Right lung (tissue), 10 donors: Measurements from ENCODE around the gene DDX60. TPM values are rescaled to one million over a fixed set of nuclear protein-coding genes. Genes with fewer than 3 reads are reported as not detected.
"Not testable (repeated sequence)": the region's sequence is repeated elsewhere in the genome, so short reads cannot be mapped to it uniquely, and the experiment has no call there.

Experiments
- DNase-seq, 2 donors: peaks; one replicate each; pipeline ENCODE4 v3.0.0-alpha.2; 2013
- long read RNA-seq, 8 donors: transcript quantifications; one replicate each; lab custom pipeline, GENCODE V29; 2026
- polyA plus RNA-seq, 5 donors: library from polyadenylated mRNA; unstranded; fragments of 120-200 nt; gene quantifications; one replicate each; pipeline versions ENCODE4 v1.2.1 to v1.2.3, GENCODE V29; 2013; ENCODE audit warnings: inconsistent platforms in 1 of 5, low replicate concordance in 1 of 5; ENCODE audit not compliant: insufficient read length in 5 of 5, insufficient read depth in 1 of 5

DDX60 gene, protein sequence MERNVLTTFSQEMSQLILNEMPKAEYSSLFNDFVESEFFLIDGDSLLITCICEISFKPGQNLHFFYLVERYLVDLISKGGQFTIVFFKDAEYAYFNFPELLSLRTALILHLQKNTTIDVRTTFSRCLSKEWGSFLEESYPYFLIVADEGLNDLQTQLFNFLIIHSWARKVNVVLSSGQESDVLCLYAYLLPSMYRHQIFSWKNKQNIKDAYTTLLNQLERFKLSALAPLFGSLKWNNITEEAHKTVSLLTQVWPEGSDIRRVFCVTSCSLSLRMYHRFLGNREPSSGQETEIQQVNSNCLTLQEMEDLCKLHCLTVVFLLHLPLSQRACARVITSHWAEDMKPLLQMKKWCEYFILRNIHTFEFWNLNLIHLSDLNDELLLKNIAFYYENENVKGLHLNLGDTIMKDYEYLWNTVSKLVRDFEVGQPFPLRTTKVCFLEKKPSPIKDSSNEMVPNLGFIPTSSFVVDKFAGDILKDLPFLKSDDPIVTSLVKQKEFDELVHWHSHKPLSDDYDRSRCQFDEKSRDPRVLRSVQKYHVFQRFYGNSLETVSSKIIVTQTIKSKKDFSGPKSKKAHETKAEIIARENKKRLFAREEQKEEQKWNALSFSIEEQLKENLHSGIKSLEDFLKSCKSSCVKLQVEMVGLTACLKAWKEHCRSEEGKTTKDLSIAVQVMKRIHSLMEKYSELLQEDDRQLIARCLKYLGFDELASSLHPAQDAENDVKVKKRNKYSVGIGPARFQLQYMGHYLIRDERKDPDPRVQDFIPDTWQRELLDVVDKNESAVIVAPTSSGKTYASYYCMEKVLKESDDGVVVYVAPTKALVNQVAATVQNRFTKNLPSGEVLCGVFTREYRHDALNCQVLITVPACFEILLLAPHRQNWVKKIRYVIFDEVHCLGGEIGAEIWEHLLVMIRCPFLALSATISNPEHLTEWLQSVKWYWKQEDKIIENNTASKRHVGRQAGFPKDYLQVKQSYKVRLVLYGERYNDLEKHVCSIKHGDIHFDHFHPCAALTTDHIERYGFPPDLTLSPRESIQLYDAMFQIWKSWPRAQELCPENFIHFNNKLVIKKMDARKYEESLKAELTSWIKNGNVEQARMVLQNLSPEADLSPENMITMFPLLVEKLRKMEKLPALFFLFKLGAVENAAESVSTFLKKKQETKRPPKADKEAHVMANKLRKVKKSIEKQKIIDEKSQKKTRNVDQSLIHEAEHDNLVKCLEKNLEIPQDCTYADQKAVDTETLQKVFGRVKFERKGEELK (N-terminal part only)
- 10 to 100 TPM; 15.3 to 21.7 (median 20.6) TPM for polyA plus RNA-seq
- long read RNA-seq, donor 1: 0 reads
- long read RNA-seq, donor 2: 0 reads
- long read RNA-seq, donor 3: 0 reads
- long read RNA-seq, donor 4, full-length matches to known transcripts: 1 of 1 reads
- long read RNA-seq, donor 4, partial matches to known transcripts: 0 of 1 reads
- long read RNA-seq, donor 4, other reads (novel, unspliced or antisense): 0 of 1 reads
- long read RNA-seq, donor 5, partial matches to known transcripts: 0 of 1 reads
- long read RNA-seq, donor 5, other reads (novel, unspliced or antisense): 0 of 1 reads
- long read RNA-seq, donor 6, full-length matches to known transcripts: 2 of 2 reads
- long read RNA-seq, donor 6, partial matches to known transcripts: 0 of 2 reads
- long read RNA-seq, donor 6, other reads (novel, unspliced or antisense): 0 of 2 reads
- long read RNA-seq, donor 7: 0 reads
- long read RNA-seq, donor 8: 0 reads

DNA sequence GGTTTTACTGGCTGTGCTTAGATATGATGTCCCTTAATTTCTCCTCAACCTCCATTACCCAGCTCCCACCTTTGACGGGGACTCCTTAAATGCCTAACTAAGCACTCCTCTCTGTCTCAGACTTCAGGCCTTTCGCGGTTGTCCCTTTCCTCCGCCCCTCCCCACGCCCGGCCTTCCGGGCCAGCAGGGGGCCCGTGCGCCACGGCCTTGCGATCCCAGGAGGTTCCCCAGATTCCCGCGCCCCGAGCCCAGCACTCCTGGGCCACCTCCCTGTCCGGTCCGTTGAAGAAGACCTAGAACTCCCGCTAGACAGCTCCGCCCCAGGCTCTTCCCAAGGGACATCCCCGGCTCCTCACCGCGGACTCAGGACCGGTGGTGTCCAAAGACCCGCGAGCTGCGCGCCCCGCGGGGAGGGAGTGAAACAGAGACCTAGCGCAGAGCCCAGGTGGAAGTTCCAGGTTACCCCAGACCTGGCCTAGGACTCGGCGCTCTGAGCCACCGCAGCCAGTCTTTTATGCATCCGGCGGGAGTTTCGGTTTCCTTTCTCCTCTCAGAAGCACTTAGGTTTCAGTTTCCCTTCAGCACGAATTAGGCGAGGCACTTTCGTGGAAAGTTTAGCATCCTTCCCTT lies at the start of gene DDX60:
DDX60 (minus strand) TSS at position 487 of the 630 bp plus-strand sequence. CDS start 7,493 bp downstream, outside the sequence.
- DNase-seq: peak; percentile 83 to 84

DNA sequence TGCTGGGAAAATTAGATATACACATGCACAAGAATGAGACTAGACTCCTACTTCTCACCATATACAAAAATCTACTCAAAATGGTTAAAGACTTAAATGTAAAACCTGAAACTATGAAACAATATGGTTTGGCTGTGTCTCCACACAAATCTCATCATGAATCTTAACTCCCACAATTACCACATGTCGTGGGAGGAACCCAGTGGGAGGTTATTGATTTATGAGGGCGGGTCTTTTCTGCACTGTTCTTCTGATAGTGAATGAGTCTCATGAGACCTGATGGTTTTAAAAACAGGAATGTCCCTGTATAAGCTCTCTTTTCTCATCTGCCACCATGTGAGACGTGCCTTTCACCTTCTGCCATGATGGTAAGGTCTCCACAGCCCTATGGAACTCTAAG lies 48.5 kb upstream of the DDX60 start:
- DNase-seq: no peak

DNA sequence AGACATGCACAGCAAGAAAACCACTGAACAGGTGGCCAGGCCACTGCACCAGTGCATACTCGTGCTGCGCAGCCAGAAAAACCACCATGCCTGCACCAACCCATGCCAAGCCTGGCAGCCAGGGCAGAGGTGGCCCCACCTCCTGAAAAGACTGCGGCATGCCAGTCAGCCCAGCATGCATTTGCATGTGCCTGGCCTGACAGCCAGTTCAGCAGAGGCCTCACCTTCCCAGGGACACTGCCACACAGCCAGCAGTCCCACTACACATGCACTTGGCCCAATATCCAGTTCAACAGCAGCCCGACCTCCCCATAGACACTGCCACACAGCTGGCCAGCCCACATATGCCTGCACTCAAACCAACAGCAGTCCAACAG lies 43.5 kb upstream of the DDX60 start:
- no peak for DNase-seq

DNA sequence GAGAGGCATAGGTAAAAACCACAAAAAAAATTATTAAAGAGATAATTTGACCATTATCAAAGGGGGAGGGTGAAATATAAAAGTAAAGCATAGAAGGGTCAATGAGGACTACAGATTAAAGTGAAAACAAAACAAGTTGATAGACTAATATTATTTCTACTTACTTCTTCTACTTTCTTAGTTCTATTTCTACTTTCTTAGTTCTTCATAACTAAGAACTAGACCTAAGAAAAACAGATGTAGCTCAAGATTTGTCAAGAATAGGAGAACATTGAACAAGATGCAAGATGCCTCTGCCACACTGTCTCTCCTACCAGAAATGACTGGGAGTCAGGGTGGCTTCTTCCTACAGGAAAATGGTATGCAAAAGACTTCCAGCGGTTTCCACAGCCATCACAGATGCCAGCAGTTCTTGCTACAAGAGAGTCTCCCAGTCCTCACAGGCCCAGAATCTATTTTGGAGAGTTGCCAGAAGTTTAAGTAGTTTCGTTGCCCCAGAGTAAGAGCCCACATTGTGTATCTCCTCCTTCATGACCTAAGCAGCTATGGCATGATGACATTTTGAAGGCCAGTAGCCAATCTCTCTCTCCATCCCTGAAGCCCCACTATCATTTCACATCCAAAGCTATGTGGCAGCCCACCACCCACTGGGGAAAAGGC lies 42.9 kb upstream of the DDX60 start:
- DNase-seq: no peak

DNA sequence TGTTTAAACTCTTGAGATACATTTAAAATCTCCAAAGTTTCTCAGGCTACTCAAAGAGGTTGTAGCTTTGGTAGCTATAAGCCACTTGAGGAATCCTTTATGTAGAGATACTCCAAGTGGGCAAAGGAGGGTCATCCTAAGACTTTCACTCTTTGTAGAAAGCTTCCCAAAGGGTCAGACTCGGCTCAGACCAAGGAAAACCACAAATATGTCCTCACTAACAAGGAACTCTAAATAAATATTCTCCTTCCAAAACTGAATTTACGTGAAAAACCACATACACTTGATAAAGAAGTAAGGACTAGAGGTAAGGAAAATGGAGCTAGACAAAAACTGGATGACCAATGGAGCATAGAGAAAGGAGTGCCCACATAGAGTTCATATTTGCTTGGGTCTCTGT lies 41.7 kb upstream of the DDX60 start:
- DNase-seq: no peak

DNA sequence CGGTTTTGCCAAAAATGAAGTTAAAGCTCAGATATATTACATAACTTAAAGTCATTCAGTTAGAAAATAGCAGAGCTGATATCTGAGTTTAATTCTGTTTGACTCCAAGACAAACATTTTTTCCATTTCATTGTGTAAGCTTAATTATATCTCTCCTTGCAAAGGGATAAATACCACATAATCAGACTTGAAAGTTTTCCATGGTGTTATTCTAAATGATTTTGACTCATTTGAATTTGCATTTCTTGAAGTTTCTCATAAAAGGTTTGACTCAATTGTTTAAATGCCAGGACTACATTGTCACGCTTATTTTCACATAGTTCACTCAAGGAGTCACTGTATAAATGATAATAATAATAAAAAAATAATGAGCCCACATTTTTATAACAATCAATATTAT lies 39.4 kb upstream of the DDX60 start:
- DNase-seq: no peak

DNA sequence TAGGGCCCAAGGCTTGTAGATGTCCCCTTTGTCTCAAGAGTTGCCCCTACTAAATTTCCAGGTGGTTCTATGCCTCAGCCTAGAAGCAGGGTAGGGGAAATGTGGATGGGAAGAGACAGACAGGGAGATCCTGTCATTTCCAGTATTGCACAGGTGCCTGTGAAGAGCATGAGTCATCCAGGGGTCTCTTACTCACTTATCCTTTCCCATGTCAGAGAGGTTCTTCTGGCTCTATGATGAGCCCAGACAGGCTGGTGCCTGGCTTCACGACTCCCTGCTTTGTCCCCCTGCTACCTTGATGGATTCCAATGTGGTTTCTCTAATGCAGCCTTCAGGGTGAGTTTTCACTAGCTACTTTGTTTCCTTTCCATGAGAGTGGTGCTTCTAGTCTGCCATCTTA lies 35.2 kb upstream of the DDX60 start:
- DNase-seq: no peak

DNA sequence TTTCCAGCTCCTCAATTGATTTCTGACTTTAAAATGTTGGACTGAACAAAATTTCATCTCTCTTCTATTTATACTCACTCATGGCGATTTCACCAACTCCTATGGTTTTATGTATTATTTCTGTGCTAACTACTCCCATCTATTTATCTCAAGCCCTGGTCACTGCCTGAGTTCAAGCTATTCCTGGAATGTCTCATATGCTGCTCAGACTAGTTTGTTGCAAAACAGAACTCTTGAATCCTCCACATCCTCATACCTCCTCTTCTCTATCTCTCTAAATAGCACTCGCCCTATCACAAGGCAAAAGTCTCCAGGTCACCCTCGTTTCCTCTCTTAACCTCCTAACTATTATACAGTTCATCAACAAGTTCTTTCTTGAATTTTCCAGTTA lies 19.0 kb upstream of the DDX60 start:
- no peak for DNase-seq

DNA sequence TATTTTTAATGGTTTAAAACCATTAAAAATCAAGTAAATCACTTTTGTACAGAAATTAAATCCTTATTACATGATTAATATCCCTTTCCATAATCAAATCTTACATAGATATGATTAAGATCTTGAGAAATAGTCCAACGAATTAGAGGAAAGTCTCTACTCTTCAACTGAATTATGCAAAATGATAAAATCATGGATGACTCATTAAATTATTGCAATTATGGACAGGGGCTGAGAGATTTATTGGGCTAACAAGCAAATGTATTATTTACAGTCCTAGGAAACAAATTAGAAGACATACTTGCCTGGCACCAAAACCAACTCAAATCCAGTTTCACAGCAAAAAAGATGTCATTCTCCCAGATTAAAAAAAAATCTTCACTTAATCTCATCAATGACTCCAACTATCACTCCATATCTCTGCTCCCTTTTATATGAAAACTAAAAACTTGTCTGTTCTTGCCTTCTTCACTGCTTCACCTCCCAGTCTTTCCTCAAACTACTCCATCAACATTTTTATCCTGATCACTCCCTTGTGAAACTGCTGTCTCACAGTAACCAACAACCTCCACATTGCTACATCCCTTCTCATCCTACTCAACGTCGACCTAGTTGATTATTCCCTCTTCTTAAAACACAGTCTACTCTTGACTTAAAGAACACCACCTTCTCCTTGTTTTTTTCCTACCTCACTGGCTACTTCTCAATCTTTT lies 18.4 kb upstream of the DDX60 start:
- DNase-seq: no peak

DNA sequence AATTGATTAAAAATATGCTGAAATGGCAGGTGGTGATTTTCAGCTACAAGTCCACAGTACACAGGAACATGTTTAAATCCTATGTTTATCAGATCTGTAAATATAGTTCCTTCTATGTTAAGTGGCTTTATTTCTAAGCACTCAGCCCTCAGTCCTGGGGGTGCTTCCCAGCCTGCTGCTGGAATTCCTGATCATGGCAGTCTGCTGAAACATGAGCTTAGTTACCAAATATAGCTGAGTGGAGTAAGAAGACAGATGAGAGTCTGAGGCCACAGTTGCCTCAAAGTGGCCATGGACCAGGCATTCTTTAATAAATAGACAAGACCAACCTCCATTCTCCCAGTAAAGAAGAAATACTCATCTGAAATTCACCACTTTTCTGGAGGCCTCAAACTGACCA lies 17.1 kb upstream of the DDX60 start:
- DNase-seq: no peak

DNA sequence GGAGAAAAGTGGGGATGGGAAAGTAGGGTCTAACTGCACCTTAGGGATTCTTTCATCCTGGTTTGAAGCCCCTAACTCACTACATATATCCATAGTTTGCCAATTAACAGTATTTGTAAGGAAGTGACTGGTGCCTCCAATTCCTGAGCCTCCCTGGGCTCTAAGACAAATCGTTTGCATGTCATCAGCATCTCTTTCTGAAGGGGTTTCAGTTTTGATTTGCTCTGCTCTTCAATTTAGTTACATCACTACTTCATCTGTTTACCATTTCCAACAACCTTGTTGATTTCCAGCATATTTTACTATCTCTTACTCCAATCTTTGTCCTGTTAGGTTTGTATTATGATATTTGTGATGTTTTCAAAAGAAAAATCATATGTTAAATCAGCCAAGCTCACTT lies 15.5 kb upstream of the DDX60 start:
- DNase-seq: no peak

DNA sequence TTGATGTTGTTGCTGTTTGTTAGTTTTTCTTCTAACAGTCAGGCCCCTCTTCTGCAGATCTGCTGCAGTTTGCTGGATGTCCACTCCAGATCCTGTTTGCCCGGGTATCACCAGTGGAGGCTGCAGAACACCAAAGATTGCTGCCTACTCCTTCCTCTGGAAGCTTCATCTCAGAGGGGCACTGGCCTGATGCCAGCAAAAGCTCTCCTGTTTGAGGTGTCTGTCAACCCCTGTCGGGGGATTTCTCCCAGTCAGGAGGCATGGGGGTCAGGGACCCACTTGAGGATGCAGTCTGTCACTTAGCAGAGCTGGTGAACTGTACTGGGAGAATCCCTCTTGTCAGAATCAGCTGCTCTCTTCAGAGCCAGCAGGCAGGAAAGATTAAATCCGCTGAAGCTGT lies 12.0 kb upstream of the DDX60 start:
- not testable (repeated sequence) for DNase-seq

DNA sequence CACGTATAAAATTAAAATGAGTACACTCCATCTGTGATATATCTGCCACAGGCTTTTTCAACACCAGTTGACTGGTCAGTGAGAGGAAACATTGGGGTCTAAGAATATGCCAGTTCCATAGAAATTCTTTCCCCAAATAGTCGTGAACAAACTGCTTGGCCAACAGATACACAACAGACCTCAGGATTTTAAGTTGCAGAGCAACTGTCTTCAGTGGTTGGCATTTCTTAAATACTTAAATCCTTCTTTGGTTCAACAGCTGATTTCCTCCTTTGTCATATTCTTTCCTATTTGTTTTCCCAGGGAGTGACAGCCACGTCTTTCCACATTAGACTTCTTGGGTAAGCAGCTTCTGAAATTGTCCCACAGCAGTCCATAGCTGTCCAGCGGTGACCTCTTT lies 7.0 kb upstream of the DDX60 start:
- peak in 1 of 2 donors; percentile 1 for DNase-seq

DNA sequence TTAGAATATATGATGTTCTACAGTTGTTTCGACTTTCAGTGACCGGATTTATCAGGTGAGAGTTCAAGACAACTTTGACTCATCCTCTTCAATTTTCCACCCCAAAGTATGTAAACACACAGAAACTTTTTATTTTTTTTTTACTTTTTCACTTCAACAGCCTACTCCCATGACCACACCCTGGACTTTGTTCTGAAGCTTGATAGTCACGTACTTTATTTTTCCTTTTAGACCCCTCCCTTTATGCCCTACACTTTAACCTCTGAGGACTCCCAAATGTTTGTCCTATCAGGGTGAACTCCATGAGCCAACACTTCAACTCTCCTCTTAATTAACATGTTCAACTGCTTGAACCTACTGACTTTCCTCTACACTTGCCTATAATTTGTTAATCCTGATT lies 2.5 kb upstream of the DDX60 start:
- no peak for DNase-seq

DNA sequence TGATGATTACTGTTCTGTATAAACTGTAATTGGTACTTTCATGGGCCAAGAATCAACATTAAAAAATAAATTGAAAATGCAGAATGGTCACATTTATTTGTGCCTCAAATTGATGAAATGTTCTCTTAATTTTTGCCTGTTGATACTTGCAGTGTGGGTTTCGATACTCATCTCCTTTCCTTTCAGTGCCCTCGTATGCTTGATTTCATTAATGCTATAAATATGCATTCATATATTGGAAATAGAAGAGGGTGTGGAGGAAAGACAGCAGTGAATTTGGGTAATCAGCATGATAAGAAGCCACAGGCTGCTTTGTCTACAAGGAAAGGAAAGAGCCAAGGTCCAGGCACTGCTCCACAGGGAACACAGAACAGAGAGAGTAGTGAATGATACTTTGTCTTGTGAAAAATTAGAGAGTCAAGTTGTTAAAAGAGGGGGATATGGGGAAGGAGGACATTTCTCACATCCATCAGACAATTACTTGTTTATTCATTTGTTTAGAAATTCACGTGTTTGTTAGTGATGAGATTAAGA lies 1.0 kb upstream of the DDX60 start:
- DNase-seq: peak in 1 of 2 donors; percentile 8

DNA sequence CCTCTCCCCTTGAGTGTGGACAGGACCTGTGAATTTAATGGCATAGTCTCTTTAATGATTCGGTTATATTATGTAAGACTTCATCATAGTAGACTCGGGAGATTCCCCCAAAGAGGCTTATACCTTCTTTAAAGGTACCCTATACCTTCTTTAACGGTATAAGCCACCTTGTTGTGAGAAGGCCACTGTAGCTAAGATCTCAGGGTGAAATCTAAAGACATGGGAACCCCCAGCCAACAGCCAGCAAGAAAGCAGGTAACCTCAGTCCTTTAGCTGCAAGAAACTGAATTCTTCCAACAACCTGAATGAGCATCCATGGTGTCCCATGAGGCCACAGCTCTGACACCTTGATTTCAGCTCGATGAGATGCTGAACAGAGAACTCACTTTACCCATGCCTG lies 931 bp downstream of the DDX60 start:
- DNase-seq: peak; percentile 1 to 2

DNA sequence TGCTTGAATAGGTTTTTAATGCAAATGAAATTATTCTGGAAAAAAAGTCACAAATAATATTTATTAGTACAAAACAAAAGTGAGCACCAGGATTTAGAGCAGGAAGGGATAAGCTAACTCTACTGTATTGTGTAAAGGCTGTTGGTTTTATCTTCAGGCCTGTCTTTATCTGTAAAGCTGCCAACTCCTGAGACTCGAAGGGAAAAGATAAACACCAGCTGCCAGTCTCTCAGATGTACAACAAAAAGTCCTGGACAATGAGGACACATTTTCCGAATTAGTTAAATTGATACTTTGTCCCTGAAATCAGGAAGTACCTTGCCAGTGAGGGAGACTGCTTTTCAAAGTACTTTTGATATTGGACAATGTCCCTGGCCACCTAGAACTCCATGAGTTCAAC lies 8.8 kb downstream of the DDX60 start:
- peak; percentile 32 to 34 for DNase-seq

DNA sequence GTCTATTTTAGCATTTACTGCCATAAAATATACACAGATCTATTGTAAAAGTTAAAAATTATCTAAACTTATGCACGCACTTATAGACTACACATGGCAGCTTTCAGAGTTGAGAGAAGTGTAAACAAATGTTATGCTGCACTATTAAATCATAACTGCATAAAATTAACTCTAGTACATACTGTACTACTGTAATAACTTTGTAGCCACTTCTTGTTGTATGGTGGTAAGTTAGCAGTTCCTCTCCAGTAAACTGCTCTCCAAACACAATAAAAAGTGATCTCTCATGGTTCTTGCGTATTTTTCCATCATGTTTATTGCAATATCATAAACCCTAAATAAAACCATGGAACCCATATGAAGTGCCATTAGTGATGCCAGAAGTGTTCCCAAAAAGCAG lies 9.6 kb downstream of the DDX60 start:
- DNase-seq: no peak

DNA sequence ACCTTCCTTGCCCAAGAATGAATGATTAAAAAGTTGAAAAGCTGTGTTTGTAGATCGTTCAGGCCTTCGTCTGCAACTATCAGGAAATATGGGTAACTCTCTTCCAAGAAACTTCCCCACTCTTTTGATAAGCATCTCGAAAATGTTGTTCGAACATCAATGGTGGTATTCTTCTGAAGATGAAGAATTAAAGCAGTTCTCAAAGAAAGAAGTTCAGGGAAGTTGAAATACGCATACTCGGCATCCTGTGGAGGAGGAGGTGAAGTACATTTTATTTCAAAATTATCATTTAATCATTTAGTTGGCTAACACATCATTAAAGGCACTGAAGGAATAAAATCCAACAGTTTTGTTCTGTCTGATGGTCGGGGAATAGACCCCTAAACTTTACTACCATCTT lies 12.1 kb downstream of the DDX60 start:
- DNase-seq: no peak
